Stimulated activated naive CD4-positive, alpha-beta T cell treated with Interleukin-2 at 50 U/mL for 16 hours (primary cell): ENCODE measurements around the gene ATRNL1.

Experiments used
- DNase-seq: peaks from one replicate; lab custom pipeline; 2025; lab: John Stamatoyannopoulos, UW

Gene ATRNL1

GRCh38 chr10:115606086-115606485 is 512.9 kb downstream of the ATRNL1 start:
- no peak for DNase-seq

- DNase-seq, result no peak
Measured at GRCh38 chr10:115606741-115607140, 513.6 kb downstream of the ATRNL1 start.

- DNase-seq, result no peak
Measured at GRCh38 chr10:115624448-115624847, 531.3 kb downstream of the ATRNL1 start.

DNA sequence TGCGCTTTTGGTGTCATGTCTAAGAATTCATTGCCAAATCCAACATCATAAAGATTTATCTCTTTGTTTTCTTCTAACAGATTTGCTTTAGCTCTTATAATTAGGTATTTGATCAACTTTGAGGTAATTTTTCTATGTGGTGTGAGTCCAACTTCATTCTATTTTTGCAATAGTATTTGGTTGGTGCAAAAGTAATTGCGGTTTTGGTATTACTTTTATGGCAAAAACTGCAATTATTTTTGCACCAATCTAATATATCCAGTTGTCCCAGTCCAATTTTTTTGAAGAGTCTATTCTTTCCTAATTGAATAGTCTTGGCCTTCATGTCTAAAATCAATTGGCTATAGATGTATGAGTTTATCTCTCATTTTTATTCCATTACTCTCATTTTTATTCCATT is 535.5 kb downstream of the ATRNL1 start:
- DNase-seq, result no peak

GRCh38 chr10:115638246-115638645 is 545.1 kb downstream of the ATRNL1 start:
- DNase-seq, result no peak

- no peak for DNase-seq
Measured at GRCh38 chr10:115649217-115649616, 556.1 kb downstream of the ATRNL1 start.

- DNase-seq, result no peak
Measured at GRCh38 chr10:115653473-115653872, 560.3 kb downstream of the ATRNL1 start.

DNA sequence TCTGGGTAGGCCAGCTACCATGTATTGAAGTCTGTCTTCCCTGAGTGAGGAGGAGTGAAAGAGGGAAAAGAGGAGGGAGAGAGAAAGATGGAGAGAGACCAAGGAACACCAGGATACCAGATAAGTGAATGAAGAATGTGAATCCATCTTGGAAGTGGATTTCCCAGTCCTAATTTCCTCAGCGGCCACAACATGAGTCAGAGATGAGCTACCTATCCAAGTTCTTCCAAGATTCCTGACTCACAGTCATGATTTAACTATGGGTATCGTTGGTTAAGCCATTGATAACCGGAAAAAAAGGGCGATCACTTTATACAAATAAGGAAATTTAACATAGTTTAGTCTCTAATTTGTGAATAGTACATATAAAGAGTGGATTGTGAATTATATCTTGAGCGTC is 561.8 kb downstream of the ATRNL1 start:
- no peak for DNase-seq

GRCh38 chr10:115657161-115657860 is 564.1 kb downstream of the ATRNL1 start:
- no peak for DNase-seq

GRCh38 chr10:115659616-115660015 is 566.5 kb downstream of the ATRNL1 start:
- no peak for DNase-seq

DNA sequence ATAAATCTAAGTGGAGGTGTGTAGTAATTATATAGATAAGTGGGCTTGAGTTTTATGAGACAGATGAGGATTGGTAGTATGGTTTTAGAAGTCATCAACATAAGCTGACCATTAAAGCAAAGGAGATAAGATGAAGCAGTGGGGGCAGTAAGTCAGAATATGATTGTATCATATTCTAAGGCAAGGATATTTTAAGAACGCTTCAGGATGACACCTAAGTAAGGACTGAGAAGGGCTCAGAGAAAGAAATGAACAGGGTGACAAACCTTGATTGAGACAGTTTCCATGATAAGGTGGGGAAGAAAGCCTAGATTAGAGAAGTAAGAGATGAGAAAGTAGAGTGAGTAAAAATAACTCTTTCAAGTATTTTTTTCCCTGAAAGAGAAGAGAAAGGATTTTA is 567.2 kb downstream of the ATRNL1 start:
- DNase-seq, result no peak

DNA sequence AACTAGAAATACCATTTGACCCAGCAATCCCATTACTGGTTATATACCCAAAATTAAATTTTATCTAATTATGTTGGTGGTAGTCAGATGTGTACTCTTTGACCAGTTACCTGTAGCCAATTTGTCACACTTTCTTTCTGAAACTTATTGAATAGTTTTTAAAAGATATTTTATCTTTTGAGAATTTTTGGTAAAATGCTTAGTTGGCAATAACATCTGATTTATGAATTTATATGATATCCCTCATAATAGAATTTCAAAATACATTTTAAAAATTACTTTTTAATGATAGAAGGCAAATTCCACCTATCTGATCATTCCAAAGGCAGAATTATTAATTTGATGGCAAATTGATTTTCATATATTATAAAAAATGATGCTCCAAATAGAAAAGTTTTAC is 569.3 kb downstream of the ATRNL1 start:
- DNase-seq, result no peak

DNA sequence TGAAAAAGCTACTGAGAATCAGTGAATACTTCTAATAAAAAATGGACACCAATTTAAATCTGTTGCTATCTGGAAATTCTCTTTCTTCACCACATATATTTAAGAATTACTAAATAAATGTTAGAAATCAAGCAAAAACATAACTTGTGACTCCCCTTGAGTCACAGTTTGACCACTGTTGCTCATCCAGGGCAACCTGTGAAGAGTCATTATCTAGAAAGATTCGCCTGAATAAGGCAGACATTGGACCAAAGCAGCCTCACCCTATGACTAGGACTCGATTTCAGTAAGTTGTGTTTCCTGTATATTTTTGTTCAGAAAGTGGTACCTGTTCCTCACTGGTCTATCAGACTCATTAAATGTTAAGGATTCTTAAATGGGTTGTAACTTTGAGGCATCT is 572.4 kb downstream of the ATRNL1 start:
- DNase-seq, result no peak

DNA sequence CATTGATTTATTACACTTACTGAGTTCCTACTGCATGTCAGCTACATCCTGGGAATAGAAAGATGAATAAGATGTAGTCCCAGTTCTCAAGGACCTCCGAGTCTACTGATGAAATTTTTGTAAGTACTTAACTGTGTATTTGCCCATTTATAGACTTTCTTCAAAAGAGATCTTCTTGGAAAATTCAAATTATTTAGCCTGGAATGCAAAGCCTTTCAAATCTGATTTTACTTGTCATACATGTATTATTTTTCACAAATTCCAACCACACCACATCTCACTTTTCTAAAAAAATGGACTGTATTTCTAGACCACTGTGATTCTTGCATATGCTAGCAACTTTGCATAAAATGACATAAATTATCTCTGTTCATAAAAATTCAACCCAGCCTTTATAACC is 581.3 kb downstream of the ATRNL1 start:
- DNase-seq, result no peak

DNA sequence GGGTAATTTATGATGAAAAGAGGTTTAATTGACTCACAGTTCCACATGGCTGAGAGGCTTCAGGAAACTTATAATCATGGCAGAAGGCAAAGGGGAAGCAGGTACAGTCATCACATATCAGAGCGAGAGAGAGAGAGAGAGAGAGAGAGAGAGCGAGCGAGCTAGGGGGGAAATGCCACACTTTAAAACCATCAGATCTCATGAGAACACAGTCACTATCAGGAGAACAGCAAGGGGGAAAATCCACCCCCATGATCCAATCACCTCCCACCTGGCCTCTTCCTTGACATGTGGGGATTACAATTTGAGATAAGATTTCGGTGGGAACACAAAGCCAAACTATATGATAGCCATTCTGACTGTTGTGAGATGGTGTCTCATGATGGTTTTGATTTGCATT is 603.6 kb downstream of the ATRNL1 start:
- DNase-seq, result no peak

DNA sequence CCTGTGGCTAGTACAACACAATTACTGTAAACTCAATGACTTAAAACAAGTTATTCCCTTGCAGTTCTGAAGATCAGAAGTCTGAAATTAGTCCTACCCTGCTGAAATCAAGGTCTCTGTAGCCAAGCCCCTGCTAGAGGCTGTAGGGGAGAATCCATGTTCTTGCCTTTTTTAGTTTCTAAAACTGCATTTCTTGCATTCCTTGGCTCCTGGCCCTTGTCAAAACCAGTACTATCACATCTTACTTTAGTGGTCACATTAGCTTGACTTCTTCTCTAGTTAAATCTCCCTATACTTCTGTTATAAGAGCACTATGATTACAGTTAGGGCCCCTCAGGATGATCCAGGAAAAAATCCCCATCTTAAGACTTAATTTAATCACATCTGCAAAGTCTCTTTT is 612.9 kb downstream of the ATRNL1 start:
- DNase-seq, result no peak

- no peak for DNase-seq
Measured at GRCh38 chr10:115706488-115707076, 613.4 kb downstream of the ATRNL1 start.

- DNase-seq, result no peak
Measured at GRCh38 chr10:115710136-115710535, 617.0 kb downstream of the ATRNL1 start.

GRCh38 chr10:115711306-115711705 is 618.1 kb downstream of the ATRNL1 start:
- DNase-seq, result no peak

DNA sequence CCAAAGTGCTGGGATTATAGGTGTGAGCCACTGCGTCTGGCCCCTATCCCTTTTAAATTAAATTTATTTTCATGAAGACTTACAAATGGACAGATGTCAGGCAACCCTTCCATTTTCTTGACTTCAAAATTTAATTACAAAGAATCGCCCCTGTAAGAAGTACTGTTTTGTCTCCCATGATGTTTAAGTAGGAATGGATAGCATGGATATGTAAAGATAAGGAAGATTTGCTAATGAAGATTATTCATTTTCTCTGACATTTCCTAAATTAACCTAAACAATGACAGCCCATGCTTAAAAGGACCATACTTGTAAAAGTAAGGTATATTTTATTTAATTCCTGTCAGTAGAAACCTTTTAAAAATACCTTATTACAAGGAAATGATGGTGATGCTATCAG is 627.0 kb downstream of the ATRNL1 start:
- no peak for DNase-seq

GRCh38 chr10:115727129-115727528 is 634.0 kb downstream of the ATRNL1 start:
- no peak for DNase-seq

- DNase-seq, result no peak
Measured at GRCh38 chr10:115744089-115744488, 650.9 kb downstream of the ATRNL1 start.

DNA sequence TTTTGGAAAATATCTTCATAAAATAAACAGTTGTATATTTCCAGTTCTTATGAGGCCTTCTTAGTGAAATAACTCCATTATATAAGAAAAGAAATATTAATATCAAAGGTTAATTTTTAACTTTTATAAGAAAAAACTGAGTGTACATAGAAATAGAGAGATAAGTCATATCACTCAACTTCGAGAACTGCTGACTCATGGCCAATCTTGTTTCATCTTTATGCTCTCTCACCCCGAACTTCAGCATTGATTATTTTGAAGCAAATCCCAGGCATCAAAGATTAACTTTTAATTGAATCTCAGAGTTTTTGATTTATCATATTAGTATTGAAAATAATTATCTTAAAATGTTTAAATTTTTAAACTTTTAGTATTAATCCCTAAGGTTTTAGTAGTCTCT is 652.8 kb downstream of the ATRNL1 start:
- DNase-seq, result no peak

DNA sequence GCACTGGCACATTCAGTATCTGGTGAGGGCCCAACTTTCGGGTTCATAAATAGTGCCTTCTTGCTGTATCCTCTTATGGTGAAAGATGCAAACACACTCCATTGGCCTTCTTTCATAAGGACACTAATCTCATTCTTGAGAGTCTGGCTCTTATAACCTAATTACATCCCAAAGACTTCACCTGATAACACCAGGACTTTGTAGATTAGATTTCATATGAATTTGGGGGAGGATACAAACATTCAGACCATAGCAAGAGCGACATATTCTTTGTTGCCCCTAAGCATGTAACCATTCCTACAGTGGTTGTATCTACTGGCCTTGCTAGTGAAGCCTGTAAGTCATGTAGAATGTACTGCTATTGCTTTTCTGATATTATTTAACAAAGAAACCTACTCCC is 654.6 kb downstream of the ATRNL1 start:
- DNase-seq, result no peak
